ENCODE measurements around the gene FBXO41.

FBXO41 gene

DNA sequence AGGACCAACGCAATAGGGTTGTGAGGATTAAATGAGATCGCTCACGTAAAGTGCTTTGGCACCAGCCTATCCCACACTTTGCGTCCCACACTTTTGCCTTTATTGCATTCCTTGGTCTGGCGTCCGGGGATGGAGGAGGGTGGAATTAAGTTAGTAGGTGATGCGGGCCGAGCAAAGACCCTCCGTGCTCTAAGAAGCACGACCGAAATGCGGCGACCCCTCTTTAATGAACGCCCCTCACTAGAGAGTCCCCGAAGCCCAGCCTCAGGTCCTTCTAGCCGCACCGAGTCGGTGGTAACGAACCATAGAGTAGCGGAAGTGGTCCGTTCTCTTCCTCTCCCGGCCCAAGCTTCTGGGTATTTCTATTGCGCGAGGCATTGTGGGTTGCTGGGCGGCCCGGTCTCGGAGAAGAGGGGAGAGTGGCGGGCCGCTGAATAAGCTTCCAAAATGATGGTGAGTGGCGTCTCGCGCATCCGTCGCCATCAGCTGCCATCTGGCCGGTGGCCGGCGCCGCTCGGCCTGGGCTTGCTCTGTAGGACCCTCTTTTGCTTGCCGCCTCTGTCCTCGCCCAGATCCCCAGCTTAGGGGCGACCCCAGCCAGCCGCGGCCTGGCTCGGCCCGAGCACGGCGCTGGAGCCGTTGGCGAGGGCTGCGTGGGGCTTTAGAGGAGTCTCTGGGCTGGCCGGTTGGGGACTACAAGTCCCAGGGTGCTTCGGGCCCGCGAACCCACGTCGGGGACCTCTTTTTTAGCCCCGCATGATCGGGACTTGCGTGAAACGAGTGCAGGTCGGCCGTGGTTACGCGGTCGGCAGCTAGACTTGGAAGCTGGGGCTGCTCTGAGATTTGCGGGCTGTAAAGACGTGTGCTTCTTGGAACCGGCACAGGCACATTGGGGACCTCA, 50.1 kb downstream of the FBXO41 start, which contains the start of gene CCT7:
CCT7 (plus strand) TSS at position 377 of the 901 bp plus-strand sequence; CDS start at position 448, 71 bp downstream.
- Histone ChIP-seq H3K27ac (peak within 1 kb of the TSS; percentile 82), H3K4me3 (ENCODE audit: low read depth in 1 of 2, low read length in 1 of 2) (peak within 1 kb of the TSS; percentile 96 to 100), H3K4me1 (ENCODE audit: control insufficient read depth in 1 of 2, insufficient read depth in 1 of 2, low read depth in 1 of 2, low read length in 1 of 2) (peaks cover 23 to 25% of the 10 kb centered on the region in 2 experiments), H3K9me3 (no peaks in the 10 kb centered on the region), H3K36me3 (peaks cover 2% of the 10 kb centered on the region), H3K27me3 (no peaks in the 10 kb centered on the region)
- TF ChIP-seq, protein P1, sequence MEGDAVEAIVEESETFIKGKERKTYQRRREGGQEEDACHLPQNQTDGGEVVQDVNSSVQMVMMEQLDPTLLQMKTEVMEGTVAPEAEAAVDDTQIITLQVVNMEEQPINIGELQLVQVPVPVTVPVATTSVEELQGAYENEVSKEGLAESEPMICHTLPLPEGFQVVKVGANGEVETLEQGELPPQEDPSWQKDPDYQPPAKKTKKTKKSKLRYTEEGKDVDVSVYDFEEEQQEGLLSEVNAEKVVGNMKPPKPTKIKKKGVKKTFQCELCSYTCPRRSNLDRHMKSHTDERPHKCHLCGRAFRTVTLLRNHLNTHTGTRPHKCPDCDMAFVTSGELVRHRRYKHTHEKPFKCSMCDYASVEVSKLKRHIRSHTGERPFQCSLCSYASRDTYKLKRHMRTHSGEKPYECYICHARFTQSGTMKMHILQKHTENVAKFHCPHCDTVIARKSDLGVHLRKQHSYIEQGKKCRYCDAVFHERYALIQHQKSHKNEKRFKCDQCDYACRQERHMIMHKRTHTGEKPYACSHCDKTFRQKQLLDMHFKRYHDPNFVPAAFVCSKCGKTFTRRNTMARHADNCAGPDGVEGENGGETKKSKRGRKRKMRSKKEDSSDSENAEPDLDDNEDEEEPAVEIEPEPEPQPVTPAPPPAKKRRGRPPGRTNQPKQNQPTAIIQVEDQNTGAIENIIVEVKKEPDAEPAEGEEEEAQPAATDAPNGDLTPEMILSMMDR (IDR thresholded peaks at IDR 0.05), result no peak

- TF ChIP-seq, protein P1 (IDR thresholded peaks at IDR 0.05), result peak; percentile 43
- H3K4me1 ChIP-seq (ENCODE audit: control insufficient read depth in 1 of 2, insufficient read depth in 1 of 2, low read depth in 1 of 2, low read length in 1 of 2), result peaks cover 23 to 25% of the 10 kb centered on the region in 2 experiments
- peak within 1 kb of the TSS; percentile 96 to 100 for H3K4me3 ChIP-seq (ENCODE audit: low read depth in 1 of 2, low read length in 1 of 2)
- H3K9me3 ChIP-seq, result no peaks in the 10 kb centered on the region
- peak within 1 kb of the TSS; percentile 82 for H3K27ac ChIP-seq
- peaks cover 7% of the 10 kb centered on the region for H3K36me3 ChIP-seq
- H3K27me3 ChIP-seq, result no peaks in the 10 kb centered on the region
Observed at GRCh38 chr2:73233154-73233931, 50.9 kb downstream of the FBXO41 start, which contains the start of gene PRADC1. TSS of gene PRADC1 (minus strand) at chr2:73233239. CDS start at chr2:73233160, 79 bp downstream.

GRCh38 chr2:73232403-73233153, 51.7 kb downstream of the FBXO41 start:
- peak overlapping the region; percentile 96 to 100 for H3K4me3 ChIP-seq (ENCODE audit: low read depth in 1 of 2, low read length in 1 of 2)
- H3K36me3 ChIP-seq, result peaks cover 14% of the 10 kb centered on the region
- no peaks in the 10 kb centered on the region for H3K27me3 ChIP-seq
- H3K9me3 ChIP-seq, result no peaks in the 10 kb centered on the region
- peak overlapping the region; percentile 82 for H3K27ac ChIP-seq
- peaks cover 23 to 25% of the 10 kb centered on the region in 2 experiments for H3K4me1 ChIP-seq (ENCODE audit: control insufficient read depth in 1 of 2, insufficient read depth in 1 of 2, low read depth in 1 of 2, low read length in 1 of 2)
- TF ChIP-seq, protein P1 (IDR thresholded peaks at IDR 0.05), result no peak

DNA sequence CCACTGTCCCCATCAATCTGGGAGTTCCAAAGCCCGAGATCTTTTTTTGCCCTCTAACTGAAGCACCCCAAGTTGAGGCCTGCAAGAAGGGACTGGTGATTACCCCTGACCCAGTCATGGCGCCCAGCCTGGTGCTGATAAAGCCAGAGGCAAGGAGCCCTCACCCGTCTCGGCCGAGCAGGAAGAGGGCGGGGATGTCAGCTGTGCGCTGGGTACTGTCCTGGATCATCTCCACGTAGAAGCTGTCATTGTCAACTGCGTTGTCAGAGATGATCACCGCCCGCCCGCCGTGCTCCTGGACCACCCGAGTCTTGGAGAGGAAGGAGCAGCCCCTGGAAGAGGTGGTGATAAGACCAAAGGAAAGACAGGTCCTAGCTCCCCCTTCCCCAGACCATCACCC, 55.6 kb downstream of the FBXO41 start:
- H3K9me3 ChIP-seq, result no peaks in the 10 kb centered on the region
- peaks cover 8 to 9% of the 10 kb centered on the region in 2 experiments for H3K4me1 ChIP-seq (ENCODE audit: control insufficient read depth in 1 of 2, insufficient read depth in 1 of 2, low read depth in 1 of 2, low read length in 1 of 2)
- no peak overlapping the region for H3K4me3 ChIP-seq (ENCODE audit: low read depth in 1 of 2, low read length in 1 of 2)
- H3K36me3 ChIP-seq, result peaks cover 21% of the 10 kb centered on the region
- H3K27ac ChIP-seq, result no peak overlapping the region
- TF ChIP-seq, protein P1 (IDR thresholded peaks at IDR 0.05), result no peak
- no peaks in the 10 kb centered on the region for H3K27me3 ChIP-seq

DNA sequence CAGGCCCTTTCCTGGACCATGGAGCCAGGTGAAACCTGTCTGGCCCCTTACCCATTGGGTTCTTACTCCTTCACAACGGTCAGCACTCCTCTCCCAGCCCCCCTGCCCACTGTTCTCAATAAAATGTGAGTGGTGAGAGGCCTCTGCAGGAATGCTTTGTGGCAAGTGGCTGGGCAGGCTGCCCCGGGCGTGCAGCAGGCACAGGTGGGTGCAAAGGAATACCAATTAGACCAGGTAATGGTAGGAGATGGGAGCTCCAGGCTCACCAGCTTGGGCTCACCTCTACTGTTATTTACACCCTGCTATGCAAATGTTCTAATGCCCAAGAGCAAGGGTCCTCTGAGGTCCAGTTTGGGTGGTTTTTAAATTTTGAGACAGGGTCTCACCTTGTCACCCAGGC, 57.2 kb downstream of the FBXO41 start:
- H3K27me3 ChIP-seq, result no peaks in the 10 kb centered on the region
- no peak overlapping the region for H3K27ac ChIP-seq
- H3K36me3 ChIP-seq, result peaks cover 21% of the 10 kb centered on the region

More for the DNA sequence above, 57.2 kb downstream of the FBXO41 start:
- H3K4me3 ChIP-seq (ENCODE audit: low read depth in 1 of 2, low read length in 1 of 2), result no peak overlapping the region
- no peaks in the 10 kb centered on the region for H3K9me3 ChIP-seq
- TF ChIP-seq, protein P1 (IDR thresholded peaks at IDR 0.05), result no peak
- no peaks in the 10 kb centered on the region for H3K4me1 ChIP-seq (ENCODE audit: control insufficient read depth in 1 of 2, insufficient read depth in 1 of 2, low read depth in 1 of 2, low read length in 1 of 2)
